H1 (cell line): Measurements from ENCODE around the gene RCBTB1. TPM values are rescaled to one million over a fixed set of nuclear protein-coding genes. Genes with fewer than 3 reads are reported as not detected.

Experiments
- BCL11A ChIP-seq, 2 experiments: IDR thresholded peaks; one replicate each; pipeline ENCODE4 v1.6.1; 2011; ENCODE audit warnings: low read depth in 2 of 2, low read length in 2 of 2, mild to moderate bottlenecking in 2 of 2
- CBX5 ChIP-seq: fragments of 300-800, 300-1000 bp; sonication (generic); IDR thresholded peaks from 2 replicates; pipeline ENCODE4 v1.7.1; 2016; ENCODE audit warnings: antibody characterized with exemption, low read length, low read depth
- EZH2 ChIP-seq: fragments of 200-600 bp; sonication (generic); IDR thresholded peaks from 2 replicates; pipeline ENCODE4 v1.7.1; 2012; ENCODE audit warnings: low read depth, mild to moderate bottlenecking, moderate library complexity, low read length, inconsistent platforms; ENCODE audit not compliant: severe bottlenecking
- NANOG ChIP-seq: IDR thresholded peaks from 2 replicates; pipeline ENCODE4 v1.6.1; 2011; ENCODE audit warnings: low read length, low read depth, mild to moderate bottlenecking, inconsistent platforms; ENCODE audit not compliant: insufficient read depth, poor library complexity, severe bottlenecking
- NRF1 ChIP-seq: IDR thresholded peaks from 2 replicates; pipeline ENCODE4 v1.6.1; 2011; ENCODE audit warnings: mild to moderate bottlenecking, low read depth, low read length, improper control_type of control experiment
- POU5F1 ChIP-seq: IDR thresholded peaks from 2 replicates; pipeline ENCODE4 v1.6.1; 2011; ENCODE audit warnings: low read depth, mild to moderate bottlenecking, low read length, moderate library complexity
- RAD21 ChIP-seq, 2 experiments: IDR thresholded peaks in 1 of 2; conservative IDR thresholded peaks in 1 of 2; 2 replicates each; pipeline ENCODE4 v1.6.1; 2011; ENCODE audit warnings: low read depth in 2 of 2, low read length in 2 of 2, improper control_type of control experiment in 1 of 2, inconsistent platforms in 1 of 2, mild to moderate bottlenecking in 1 of 2, moderate library complexity in 1 of 2
- RNF2 ChIP-seq: fragments of 200-900, 300-1000 bp; sonication (generic); IDR thresholded peaks from 2 replicates; pipeline ENCODE4 v1.7.1; 2016; ENCODE audit warnings: borderline replicate concordance, low read depth, mild to moderate bottlenecking, antibody characterized with exemption, low read length; ENCODE audit not compliant: poor library complexity, severe bottlenecking; ENCODE audit errors: missing control alignments
- TAF1 ChIP-seq: IDR thresholded peaks from 2 replicates; pipeline ENCODE4 v1.6.1; 2011; ENCODE audit warnings: mild to moderate bottlenecking, low read depth, low read length
- TBP ChIP-seq: IDR thresholded peaks from 2 replicates; pipeline ENCODE4 v1.6.1; 2011; ENCODE audit warnings: low read depth, low read length, improper control_type of control experiment
- polyA plus RNA-seq, 7 experiments: library from polyadenylated mRNA; depleted of rRNA in 3 of 7; stranded (reverse) in 5 of 7; unstranded in 2 of 7; fragments of >200 nt in 5 of 7; fragments of 200-250 nt in 2 of 7; gene quantifications; 1 replicate in 5 of 7; 2 replicates in 1 of 7; 4 replicates in 1 of 7; pipeline versions ENCODE4 v1.2.1 to v1.2.3, GENCODE V29; 2011 to 2013; ENCODE audit warnings: missing spikeins in 2 of 7, mixed read lengths in 2 of 7
- total RNA-seq: library from RNA; stranded (reverse); fragmentation: NEBNext Ultra II Directional; extraction: Animal tissue kit (Norgen Biotek cat#: 25700); gene quantifications from 2 replicates; pipeline ENCODE4 v1.2.1, GENCODE V29; 2021

RCBTB1 gene
- total and polyA plus RNA-seq, 2 of the 8 experiments (the other 6 are each of a cell fraction or from before 2014, with no cell fraction given) = 13.7 to 29.8 TPM

DNA sequence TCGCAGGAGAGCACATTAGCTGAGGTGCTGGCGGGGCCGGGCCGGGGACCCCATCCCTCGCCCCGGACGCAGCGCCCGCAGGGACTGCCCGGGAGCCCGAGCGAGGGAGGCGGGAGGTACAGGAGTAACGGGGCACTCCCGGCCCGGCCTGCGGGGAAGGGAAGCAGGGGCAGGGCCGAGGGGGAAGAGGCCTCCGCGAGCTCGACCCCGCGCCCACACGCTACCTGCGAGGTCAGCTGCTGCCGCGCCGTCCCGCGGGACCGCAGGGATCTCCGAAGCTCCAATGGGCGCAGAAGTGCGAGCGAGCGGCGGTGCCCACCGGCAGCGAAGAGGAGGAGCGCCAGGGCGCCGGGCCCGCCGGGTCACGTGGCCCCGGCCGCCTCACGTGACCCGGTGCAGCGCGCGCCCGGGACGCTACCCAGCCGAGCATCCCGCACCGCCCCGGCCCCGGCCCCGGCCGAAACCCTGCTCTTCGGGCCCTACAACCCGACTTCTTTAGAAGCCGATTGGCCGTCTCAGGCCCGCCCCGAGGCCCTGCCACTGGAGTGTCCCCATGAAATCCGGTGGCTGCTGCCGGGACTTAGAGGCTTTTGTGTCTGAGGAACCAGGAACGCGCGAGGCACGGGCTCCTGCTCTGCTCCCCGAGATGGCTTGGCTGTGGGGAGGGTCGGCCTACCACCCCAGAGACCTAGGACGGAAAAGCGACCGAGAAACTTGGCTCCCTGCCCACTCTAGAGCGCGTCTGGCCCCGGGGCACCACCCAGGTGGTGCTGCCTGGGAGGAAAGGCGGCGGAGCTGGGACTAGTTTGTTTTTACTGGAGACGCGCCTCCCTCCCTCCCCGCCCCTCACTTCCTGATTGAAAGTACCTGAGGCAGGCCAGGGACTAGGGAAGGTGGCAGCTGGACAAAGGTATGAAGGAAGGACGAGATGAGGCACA is at the start of gene RCBTB1 (continued):
- TF ChIP-seq NANOG (no peak), TAF1 (peak; percentile 64), BCL11A (IDR thresholded peaks at IDR 0.05; ENCODE audit: low read depth in 2 of 2, low read length in 2 of 2) (no peak), RNF2 (no peak), TBP (peak; percentile 29; the same call in 1 of the 2 replicates), RAD21 (IDR thresholded peaks at IDR 0.05 in 1 of 2, conservative IDR thresholded peaks at IDR 0.05 in 1 of 2; ENCODE audit: low read depth in 2 of 2, low read length in 2 of 2) (no peak), EZH2 (no peak), POU5F1 (no peak), NRF1 (no peak), CBX5 (no peak)
